Cardiac fibroblast (primary cell): Measurements from ENCODE around the gene DBNDD1.

ENCODE experiments used
- DNase-seq, 2 donors: peaks; one replicate each; pipeline versions ENCODE4 v3.0.0 to v3.0.0-alpha.2; 2010; ENCODE audit warnings: low read depth in 2 of 2
- H3K4me3 ChIP-seq, 2 donors: replicated peaks in 1 of 2; 1 replicate in 1 of 2; 2 replicates in 1 of 2; pipeline ENCODE4 v1.5.1; 2011; ENCODE audit warnings: low read depth in 2 of 2, low read length in 2 of 2, mild to moderate bottlenecking in 2 of 2, moderate library complexity in 1 of 2
- TF ChIP-seq, protein P1 (sequence below): IDR thresholded peaks from one replicate; pipeline ENCODE4 v1.5.1; 2011; ENCODE audit warnings: low read depth, mild to moderate bottlenecking, low read length, inconsistent platforms

Gene DBNDD1

DNA sequence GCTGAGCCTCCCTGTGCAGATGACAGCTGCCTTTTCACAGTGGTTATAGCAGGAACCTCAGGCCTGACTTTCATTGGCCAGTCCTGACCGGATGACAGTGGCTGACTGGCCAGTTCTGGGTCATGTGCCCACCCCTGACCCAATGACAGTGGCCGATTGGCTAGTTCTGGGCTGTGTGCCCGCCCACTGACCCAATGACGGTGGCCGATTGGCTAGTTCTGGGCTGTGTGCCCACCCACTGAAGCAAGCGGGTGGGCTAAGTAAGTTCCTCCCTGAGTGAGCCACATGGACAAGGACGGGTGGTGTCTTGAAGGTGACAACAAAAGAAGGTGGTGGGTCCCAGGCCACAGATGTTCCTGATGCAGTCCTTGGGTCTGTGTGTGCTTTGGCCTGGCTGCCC is 61.2 kb downstream of the DBNDD1 start:
- H3K4me3 ChIP-seq, result no peak overlapping the region
- DNase-seq, result peak; percentile 24 to 36
- TF ChIP-seq, protein P1, sequence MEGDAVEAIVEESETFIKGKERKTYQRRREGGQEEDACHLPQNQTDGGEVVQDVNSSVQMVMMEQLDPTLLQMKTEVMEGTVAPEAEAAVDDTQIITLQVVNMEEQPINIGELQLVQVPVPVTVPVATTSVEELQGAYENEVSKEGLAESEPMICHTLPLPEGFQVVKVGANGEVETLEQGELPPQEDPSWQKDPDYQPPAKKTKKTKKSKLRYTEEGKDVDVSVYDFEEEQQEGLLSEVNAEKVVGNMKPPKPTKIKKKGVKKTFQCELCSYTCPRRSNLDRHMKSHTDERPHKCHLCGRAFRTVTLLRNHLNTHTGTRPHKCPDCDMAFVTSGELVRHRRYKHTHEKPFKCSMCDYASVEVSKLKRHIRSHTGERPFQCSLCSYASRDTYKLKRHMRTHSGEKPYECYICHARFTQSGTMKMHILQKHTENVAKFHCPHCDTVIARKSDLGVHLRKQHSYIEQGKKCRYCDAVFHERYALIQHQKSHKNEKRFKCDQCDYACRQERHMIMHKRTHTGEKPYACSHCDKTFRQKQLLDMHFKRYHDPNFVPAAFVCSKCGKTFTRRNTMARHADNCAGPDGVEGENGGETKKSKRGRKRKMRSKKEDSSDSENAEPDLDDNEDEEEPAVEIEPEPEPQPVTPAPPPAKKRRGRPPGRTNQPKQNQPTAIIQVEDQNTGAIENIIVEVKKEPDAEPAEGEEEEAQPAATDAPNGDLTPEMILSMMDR, result no peak

DNA sequence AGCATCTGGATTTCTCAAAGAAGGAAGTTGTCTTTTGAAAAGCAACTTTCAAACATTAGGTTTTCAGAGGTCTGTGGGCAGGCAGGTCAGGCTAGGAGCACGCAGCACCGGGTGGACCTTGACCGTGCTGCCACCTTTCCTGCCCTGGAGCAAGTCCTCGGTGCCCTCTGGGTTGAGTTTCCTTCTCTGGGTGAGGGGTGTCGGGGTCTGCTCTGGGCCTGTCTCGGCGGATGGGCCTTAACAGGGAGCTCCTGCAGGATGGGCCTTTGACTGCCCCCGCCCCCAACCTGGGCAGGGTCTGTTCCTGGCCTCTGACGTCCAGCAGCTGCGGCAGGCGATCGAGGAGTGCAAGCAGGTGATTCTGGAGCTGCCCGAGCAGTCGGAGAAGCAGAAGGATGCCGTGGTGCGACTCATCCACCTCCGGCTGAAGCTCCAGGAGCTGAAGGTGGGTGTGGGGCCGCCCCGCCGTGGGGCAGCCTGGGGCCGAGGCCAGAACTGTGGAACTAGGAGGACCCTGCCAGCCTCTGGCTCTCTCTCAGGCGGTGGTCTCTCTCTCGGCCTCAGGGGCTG is 62.0 kb downstream of the DBNDD1 start:
- H3K4me3 ChIP-seq, result no peak overlapping the region
- TF ChIP-seq, protein P1, result no peak
- no peak for DNase-seq

DNA sequence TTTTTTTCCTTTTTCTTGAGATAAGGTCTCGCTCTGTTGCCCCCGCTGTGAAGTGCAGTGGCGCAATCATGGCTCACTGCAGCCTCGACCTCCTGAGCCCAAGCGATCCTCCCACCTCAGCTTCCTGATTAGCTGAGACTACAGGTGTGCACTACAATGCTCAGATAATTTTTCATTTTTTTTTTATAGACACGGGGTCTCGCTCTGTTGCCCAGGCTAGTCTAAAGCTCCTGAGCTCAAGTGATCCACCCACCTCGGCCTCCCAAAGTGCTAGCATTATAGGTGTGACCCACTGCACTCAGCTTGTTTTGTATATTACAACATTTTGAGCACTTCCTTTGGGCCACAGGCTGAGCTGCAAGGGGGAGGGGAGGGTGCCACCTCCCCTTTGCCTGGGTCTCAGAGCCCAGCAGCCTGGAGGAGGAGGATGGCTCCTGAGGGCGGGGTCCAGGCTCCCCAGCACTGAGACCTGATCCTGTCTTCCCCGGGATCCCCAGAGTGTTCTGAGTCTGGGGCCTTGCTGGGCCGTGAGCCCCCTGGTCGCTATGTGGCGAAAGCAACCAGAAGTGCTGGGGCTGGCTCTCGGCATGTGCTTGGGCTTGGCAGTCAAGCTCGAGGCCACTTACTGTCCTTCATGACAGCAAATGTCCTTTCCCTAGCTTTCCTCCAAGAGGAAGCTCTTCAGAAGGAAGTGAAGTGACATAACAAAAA is 62.6 kb downstream of the DBNDD1 start:
- TF ChIP-seq, protein P1, result no peak
- DNase-seq, result no peak
- no peak overlapping the region for H3K4me3 ChIP-seq

DNA sequence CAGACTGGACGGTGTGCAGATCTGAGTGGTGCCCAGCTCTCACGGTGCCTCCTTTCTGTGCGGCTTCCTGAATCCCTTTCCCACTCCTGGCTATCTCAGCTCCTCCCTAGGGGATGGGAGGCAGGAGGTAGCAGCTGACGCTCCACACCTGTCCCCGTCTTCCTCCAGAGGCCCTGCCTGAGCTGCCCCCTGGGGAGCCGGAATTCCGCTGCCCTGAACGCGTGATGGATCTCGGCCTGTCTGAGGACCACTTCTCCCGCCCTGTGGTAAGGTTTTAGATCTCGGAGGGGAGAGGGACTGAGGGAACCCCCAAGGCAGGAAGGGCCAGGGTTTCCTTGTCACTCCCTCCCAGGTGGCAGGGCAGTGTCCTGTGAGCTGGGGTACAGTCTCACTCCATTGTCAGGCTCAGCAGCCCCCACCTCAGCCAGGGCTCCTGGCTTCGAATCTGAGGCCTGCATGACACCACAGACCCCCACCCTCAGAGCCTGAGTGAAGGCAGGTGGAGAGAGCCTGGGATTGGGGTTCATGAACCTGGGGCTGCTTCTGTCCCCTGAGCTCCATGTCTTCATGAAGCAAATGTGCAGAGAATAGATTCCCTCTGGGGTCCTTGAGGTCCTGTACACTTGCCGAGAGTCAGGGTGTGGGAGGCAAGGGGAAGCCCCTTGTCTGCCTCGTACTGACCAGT is 64.1 kb downstream of the DBNDD1 start:
- no peak for DNase-seq
- TF ChIP-seq, protein P1, result no peak
- no peak overlapping the region for H3K4me3 ChIP-seq
